ENCODE measurements around the gene VAMP2. TPM values are rescaled to one million over a fixed set of nuclear protein-coding genes. Genes with fewer than 3 reads are reported as not detected.

Gene VAMP2
- total RNA-seq, 1 donor from 2014 or later: 18.0 TPM

GRCh38 chr17:8155231-8155995 lies 7.3 kb downstream of the VAMP2 start:
- no peak for DNase-seq

DNA sequence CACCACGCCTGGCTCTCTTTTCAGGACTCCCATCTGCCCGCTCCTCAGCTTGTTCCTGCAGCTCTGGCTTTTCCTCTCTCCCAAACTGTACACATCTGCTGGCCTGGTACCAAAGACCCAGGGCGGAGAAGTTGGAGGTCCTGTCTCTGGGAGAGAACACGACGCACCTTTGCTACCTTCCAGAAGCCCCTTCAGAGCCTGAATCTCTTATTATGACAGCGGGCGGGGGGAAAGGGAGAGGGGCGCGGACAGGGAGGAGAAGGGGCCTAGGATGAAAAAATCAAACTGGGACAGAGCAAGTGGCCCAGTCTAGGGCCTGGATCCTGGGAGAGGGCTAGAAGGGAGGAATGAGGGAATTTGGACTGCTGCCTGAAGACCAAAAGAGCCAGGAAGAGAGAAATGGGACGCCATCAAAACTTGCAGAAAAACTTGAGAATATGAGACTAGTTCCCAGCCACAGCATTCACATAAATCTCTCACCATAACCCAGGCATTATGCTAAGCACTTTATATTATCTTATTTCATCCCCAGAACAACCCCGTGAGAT lies 8.1 kb downstream of the VAMP2 start:
- no peak for DNase-seq

DNA sequence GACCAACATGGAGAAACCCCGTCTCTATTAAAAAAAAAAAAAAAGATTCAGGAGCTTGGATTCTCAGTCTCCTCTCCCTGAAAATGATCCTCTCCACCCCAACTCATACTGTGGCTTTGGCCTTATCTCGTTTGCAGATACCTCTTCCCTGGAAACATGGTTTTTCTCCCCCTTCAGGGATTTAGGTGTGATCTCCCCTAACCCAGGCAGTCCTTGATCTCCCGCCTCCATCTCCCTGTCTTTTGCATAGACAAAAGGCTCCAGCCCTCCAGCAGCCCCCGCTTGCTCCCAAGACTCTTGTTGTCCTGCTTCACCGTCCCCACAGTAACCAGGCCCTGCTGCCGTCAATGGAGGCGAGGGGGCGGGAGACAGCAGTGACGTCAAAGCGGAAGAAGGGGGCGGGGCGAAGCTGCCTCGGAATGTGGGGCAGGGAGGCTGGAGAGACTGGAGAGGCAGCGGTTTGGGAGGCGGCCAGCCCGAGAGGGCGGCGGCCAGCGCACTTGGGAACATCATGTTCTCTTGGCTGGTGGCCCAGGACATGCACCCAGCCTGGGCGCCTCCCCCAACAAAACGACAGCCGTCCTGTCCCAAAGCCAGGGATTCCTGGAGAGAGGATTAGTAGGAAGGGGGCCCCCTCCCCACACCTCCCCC lies 8.7 kb downstream of the VAMP2 start:
- peak; percentile 99 for DNase-seq

DNA sequence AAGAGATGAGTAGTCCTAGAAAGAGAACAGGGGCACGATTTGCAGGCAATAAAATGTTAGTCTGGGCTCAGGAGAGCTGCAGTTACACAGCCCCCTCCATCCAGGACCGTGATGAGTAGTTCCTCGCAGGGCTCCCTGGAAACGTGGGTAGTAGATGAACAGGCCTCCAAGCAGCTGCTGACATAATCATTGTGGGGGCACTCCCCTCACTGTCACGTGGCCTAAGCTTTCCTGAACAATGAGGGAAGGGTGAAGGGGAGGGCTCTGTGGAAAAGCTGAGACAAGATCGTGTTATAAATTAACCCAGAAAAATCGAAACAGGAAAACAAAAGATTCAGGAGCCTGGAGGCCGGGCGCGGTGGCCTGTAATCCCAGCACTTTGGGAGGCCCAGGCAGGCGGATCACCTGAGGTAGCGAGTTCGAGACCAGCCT lies 9.2 kb downstream of the VAMP2 start:
- DNase-seq: peak; percentile 96

DNA sequence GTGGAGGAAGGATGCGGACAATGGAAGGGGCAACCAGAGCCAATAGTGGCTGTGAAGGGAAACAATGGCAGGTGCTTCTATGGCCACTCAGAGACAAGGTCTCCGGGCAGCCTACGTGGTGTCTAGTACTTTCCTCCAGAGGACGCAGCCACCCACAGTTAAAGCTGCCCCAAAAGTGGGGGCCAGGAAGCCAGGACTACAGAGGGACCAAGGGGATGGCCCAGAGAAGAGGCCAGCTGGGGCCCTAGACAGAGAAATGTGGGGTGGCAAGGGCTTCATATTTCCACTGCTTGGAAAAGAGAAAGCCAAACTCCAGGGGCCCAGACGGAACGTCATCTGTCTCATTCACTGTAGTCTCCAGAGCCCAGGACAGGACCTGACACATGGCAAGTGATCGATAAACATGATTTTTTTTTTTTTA lies 9.7 kb downstream of the VAMP2 start:
- no peak for DNase-seq

DNA sequence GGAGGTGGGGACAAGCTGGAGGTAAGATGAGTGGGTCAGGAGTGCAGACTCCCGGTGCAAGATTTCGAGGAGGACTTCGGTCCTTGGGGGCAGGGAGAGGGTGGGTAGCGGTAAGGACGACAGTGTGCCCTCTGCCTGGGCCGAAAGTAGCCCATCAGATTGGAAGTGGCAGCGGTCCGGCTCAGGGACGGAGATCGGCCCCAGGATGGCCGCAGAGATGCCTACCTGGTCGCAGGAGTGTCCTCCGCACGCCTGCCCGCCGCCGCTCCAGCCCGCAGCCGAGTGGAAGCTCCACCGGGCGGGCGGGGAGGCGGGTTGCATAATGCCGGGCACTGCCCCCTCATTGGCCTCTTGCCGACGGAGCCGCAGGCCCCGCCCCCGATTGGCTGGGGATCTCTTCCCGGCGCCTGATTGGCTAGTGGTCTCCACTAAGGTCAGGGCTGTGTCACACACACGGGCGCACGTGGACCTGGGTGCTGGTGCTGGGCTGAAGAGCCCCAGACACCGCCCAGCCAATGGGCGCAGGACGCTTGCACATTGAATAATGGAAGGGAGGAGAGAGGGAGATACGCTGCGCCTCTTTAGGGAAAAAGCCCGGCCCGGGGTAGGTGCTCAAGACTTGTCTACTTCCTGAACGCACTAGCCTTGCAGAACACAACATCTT lies 10.5 kb downstream of the VAMP2 start, which contains the start of gene PER1:
TSS of gene PER1 (minus strand) at position 293 of the 664 bp plus-strand sequence. CDS start 1,698 bp downstream, outside the sequence.
- DNase-seq: peak; percentile 82

GRCh38 chr17:8151641-8152111 lies 11.1 kb downstream of the VAMP2 start:
- DNase-seq: peak; percentile 65

DNA sequence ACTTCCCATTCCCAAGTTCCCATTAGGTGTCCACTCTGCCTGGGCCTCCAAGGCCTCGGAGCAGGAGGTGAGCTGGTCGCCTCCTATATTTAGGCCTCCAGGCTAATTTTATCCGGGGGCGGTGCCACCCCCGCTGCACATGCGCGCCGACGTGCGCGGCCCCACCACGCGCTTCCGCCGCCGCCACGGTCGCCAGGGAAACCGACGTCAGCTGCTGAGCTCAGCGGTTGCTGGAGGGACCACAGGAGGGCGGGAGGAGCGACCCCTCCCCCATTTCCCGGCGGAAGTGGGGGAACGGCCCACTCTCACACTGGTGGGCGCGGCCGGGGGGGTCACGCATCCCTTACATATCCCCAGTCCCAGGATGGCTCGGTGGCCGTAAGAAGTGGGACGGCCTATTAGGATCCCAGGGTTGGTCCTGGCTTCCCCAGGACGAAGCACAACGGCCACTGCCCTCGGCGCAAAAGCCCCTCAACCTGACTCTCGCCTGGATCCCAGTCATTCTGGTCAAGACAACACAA lies 11.6 kb downstream of the VAMP2 start:
- peak; percentile 93 for DNase-seq

DNA sequence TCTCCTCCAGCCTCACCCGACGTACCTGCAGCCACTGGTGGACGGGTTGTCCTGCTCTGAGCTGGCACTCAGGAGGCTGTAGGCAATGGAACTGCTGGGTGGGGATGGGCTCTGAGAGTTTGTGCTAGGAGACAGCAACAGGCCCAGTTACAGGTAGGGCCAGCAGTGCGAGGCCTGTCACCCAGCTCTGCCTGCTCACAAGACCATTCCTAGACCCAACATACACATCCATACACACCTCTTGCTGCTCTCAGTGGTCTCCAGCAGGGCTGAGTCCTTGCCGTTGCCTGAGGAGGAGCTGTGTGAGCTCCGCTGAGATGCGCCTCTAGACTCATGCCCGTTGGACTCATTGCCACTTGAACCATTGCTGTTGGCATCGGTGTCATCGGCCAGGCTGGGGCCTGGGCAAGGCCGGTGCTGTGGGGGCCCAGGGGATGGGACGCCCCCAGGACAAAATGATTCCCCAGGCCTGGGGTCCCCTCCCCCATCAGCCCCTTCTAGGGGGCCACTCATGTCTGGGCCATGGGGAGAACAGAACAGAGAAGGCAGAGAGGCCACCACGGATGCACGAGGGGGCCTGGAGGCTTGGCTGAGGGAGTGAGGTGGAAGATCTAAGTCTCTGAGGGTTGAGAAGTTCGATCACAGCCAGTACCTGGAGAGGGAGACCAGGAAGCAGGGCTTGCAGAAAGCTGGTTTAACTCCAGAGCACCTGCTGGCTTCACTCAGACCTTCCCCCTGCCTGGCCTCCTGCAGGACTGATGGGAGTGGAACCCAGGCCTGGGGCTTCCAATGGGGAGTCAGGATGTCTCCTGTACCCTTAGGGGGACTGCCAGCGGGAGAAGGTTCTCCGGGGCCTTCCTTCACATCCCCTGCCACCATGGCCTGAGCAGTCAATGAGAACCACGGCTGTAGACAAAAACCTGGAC lies 12.3 kb downstream of the VAMP2 start:
- DNase-seq: no peak

DNA sequence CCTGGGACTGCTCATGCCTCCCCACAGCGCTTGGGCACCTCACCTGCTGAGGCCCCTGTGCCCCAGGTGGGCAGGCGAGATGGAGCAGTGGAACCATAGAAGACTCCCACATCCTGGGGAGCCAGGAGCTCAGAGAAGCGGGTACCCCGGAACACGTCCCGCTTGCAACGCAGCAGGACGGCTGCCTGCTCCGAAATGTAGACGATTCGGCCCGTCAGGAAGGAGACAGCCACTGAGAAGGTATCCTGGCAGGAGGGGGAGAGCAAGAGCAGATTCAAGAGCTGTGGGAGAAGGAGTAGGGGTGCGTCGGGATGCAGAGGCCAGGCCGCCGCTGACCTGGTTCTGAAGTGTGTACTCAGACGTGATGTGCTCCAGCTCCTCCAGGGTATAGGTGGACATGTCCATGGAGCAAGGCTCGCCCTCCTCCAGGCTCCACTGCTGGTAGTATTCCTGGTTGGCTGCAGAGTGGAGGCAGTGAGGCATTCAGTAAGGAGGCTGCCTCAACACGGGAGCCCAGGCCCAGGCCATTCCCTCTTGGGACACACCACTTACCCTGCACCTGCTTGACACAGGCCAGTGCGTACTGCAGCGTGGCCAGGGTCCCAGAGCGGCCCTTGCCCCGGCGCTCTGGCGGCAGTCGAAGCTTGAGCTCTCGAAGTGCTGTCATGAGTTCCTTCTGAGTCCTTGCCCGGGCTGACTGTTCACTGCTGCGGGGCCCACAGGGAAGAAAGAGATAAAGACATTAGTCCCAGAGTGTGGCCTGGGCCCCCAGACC lies 13.1 kb downstream of the VAMP2 start:
- no peak for DNase-seq

DNA sequence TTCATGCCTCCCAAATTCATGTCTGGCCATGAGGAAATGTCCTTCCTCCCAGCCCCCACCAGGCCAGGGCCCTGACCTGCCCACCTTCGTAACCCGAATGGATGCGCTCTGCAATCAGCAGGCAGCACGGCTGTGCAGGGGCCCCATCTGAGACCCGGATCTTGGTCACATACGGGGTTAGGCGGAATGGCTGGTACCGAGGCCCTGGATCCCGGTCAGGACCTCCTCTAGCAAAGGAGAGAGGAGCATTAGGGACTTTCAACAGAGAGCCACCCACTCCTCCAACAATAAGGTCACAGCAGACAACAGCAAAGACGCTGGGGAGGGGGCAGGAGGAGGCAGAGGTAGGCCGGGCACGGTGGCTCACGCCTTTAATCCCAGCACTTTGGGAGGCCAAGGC lies 14.2 kb downstream of the VAMP2 start:
- no peak for DNase-seq

GRCh38 chr17:8147805-8148404 lies 14.8 kb downstream of the VAMP2 start:
- no peak for DNase-seq

DNA sequence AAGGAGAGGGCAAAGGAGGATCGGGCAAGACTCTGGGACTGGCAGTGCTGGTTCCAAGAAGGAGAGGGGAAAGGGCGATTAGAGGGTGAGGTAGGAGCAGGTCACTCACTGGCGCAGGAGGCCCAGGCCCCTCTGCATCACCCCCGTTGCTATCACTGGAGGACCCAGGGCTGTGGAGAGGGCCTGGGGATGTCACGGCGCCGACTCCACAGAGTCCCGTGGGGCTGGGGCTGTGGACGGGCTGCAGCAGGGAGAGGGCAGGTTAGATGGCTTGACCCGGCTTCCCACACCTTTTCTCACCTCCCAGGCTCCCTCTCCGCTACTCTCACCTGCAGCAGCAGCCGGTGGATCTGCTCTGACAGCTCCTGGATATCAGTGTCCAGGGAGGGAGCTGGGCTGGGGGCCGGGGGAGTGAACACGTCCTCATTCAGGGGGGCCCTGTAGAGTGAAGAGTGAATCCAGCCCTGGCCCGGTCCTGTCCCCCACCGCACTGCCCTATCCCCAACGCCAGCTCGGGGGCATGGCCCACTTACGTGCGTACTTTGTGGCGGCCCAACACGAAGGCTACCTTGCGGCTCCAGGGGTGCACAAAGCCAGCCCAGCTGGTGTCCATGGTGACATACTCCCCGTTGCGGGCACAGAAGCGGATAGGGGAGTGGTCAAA lies 15.5 kb downstream of the VAMP2 start:
- DNase-seq: no peak

DNA sequence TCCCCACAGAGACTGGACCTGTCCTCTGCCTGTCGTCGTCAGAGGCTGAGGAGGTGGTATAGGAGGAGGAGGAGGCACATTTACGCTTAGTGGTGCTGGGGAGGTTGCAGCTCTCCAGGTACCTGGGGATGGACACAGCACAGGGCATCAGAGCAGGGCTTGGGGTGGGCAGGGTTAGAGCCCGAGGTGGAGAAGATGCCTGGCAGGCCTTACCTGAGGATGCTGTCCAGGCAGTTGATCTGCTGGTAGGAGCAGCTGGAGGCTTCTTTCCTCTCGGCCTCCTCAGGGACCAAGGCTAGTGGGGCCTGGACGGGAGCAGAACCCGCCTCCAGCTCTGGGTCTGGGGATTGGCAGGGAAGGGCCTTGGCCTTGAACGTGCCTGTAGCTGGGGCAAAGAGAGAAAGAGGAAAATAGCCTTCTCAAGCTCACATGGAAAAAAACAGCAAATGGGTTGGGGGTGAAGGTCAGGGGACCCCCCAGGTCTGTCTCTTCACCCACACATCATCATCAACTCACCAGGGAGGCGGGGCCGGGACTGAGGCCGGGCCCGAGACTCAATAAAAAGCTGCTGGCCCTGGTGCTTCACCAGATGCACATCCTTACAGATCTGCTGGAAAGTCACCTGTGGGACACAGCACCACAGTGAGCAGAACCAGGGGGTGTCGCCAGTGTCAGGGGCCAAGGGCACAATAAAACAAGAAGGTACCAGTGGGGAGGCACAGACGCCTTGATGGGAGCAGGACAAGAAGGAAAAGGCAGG lies 16.2 kb downstream of the VAMP2 start:
- DNase-seq: no peak

GRCh38 chr17:8145811-8146210 lies 16.9 kb downstream of the VAMP2 start:
- no peak for DNase-seq

DNA sequence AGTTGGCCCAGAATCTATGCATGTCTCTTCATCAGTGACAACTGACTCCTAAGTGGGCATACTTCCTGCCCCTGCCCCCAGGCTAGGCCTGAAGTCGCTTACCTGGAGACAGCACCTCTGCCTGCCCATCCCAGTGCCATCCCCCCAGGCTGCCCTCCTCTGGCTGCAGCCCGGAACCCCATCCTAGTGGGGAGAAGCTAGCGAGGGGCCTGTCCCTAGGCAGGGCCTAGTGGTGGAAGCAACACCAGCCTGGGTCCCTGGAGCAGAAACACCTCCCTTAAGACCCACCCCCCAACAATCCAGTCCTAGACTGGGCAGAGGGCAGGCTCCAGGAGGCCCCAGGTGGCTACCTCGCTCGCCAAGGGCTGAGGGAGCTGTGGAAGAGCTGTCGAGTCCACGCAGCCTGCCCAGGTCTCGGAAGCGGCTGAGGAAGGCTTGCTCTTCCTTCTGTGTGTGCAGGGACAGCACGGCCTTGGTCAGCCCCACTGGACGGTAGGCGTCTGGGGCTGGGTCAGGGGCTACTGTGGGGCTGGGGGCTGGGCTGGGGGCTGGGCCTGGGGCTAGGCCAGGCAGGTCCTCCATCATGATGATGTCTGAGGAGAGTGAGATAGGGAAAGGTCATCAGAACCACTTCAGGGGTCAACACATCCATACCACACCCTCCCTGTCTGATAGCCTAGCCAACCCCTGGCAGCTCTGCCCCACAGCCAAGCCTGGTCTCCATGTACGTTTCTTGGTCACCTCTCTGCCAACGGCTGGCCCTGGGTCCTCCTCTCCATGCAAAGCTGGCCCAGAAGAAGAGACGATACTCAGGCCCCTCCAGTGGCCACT lies 18.1 kb downstream of the VAMP2 start:
- DNase-seq: no peak

DNA sequence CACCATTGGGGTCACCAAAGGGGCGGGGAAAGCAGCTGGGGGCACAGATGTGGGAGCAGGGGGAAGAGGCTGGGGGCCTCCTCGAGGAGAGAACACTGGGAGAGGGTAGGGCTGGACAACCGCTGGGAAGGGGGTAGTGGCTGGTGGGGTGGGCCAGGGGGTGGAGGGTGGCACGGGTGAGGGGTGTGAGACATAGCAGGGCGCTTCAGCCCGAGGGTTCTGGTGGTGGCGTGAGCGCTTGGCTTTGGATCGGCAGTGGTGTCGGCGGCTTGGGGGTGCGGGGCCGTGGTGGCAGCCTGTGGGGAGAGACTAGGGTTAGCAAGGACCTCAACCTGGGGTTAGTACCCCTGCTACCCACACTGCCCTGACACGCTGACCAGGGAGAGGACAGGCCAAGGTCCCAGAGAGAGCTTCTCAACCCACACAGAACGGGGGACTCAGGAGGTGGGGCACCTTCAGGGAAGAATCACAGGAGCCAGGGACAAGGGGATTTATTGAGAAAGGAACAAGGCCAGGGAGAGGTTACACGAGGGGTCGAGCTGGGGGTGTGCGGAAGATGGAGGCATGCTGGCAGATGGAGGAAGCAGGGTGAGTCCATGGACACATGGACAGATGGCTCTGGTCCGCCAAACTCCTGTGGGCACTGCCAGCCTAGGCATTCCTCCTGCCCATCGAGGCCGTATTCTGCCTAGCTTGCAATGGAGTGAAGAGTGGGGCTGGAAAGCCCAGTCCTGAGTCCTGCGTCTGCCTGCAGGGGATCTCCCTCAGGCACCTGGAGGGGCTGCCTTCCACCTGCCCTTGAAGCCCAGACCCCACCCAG lies 19.0 kb downstream of the VAMP2 start:
- no peak for DNase-seq

Data from skin of body (tissue), 2 donors.